ENCODE data around the gene BAZ2A. TPM values are rescaled to one million over a fixed set of nuclear protein-coding genes. Genes with fewer than 3 reads are reported as not detected.

The BAZ2A gene
- total RNA-seq, 1 experiment from 2014 or later = 106 TPM

DNA sequence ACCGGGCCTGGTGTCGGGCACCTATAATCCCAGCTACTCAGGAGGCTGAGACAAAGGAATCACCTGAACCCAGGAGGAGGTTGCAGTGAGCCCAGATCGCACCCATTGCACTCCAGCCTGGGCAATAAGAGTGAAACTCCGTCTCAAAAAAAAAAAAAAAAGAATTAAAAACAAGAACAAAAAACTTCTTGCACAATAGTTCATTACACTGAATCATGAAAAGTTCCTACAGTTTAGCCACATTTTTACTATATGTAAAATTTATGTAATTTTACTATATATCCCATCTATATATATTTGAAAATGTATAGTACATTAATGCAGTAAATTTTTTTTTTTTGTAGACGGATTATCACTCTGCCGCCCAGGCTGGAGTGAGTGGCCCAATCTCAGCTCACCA lies 11.1 kb upstream of the BAZ2A start:
- Histone ChIP-seq H2AFZ (ENCODE audit: low read depth, low read length, poor library complexity, severe bottlenecking) (no peak overlapping the region), H3K9me2 (ENCODE audit: insufficient read depth) (no peaks in the 10 kb centered on the region), H3K4me3 (replicated peaks in 1 of 2; ENCODE audit: low read depth in 1 of 2, low read length in 2 of 2) (no peak overlapping the region), H3K4me2 (ENCODE audit: low read length) (no peak overlapping the region), H3K36me3 (ENCODE audit: control insufficient read depth in 1 of 2, insufficient read depth in 2 of 2, low read length in 2 of 2) (peaks cover 57 to 58% of the 10 kb centered on the region in 2 experiments), H4K20me1 (ENCODE audit: insufficient read depth) (peaks cover 21% of the 10 kb centered on the region; the same call in 1 of the 2 replicates), H3K9me3 (ENCODE audit: control insufficient read depth in 1 of 2, insufficient read depth in 1 of 2, low read depth in 1 of 2, low read length in 2 of 2) (no peaks in the 10 kb centered on the region), H3K9ac (ENCODE audit: low read length) (no peak overlapping the region), H3K79me2 (ENCODE audit: insufficient read depth, low read length) (peaks cover 70% of the 10 kb centered on the region), H3K27me3 (ENCODE audit: insufficient read depth, low read length) (no peaks in the 10 kb centered on the region), H3K27ac (ENCODE audit: low read depth, low read length) (no peak overlapping the region), H3K4me1 (ENCODE audit: control insufficient read depth in 1 of 2, insufficient read depth in 2 of 2, low read length in 2 of 2) (peaks cover 13 to 38% of the 10 kb centered on the region in 2 experiments)
- intact Hi-C loops (cut with micrococcal nuclease) = no loop called here
- ChIA-PET CTCF (no interaction called here), RAD21 (ENCODE audit: low non-redundant PET in 1 of 2, low total read pairs in 2 of 2, uncharacterized antibody in 2 of 2, unreplicated experiment in 2 of 2) (no interaction called here), POLR2A (interaction anchor here (1.1 kb wide), 1 partner anchor 14 kb away, joined by 3 read pairs; no protein-coding TSS in a partner anchor)
- ATAC-seq (no peak), DNase-seq (ENCODE audit: low read depth, low spot score) (no peak)
- TF ChIP-seq RAD21 (IDR thresholded peaks at IDR 0.05; ENCODE audit: low read depth) (no peak), POLR2A (IDR thresholded peaks at IDR 0.05; ENCODE audit: borderline replicate concordance, extremely low read depth, insufficient read depth, insufficient read length) (no peak), ELF1 (IDR thresholded peaks at IDR 0.05; ENCODE audit: borderline replicate concordance, low read depth) (no peak), SP1 (IDR thresholded peaks at IDR 0.05; ENCODE audit: low read depth) (no peak), ZFX (IDR thresholded peaks at IDR 0.05) (no peak), EGR1 (IDR thresholded peaks at IDR 0.05; ENCODE audit: low read depth) (no peak), FOSL1 (IDR thresholded peaks at IDR 0.05; ENCODE audit: low read depth) (no peak), YY1 (IDR thresholded peaks at IDR 0.05; ENCODE audit: extremely low read depth, insufficient replicate concordance, low read depth, low read length) (no peak), EZH2phosphoT487 (IDR thresholded peaks at IDR 0.05; ENCODE audit: borderline replicate concordance) (no peak), CEBPB (IDR thresholded peaks at IDR 0.05; ENCODE audit: low read depth) (no peak), SRF (IDR thresholded peaks at IDR 0.05; ENCODE audit: low read depth) (no peak), TCF7L2 (IDR thresholded peaks at IDR 0.05; ENCODE audit: borderline replicate concordance, extremely low read depth, insufficient read depth, insufficient read length) (no peak)
- TF ChIP-seq, protein P1, sequence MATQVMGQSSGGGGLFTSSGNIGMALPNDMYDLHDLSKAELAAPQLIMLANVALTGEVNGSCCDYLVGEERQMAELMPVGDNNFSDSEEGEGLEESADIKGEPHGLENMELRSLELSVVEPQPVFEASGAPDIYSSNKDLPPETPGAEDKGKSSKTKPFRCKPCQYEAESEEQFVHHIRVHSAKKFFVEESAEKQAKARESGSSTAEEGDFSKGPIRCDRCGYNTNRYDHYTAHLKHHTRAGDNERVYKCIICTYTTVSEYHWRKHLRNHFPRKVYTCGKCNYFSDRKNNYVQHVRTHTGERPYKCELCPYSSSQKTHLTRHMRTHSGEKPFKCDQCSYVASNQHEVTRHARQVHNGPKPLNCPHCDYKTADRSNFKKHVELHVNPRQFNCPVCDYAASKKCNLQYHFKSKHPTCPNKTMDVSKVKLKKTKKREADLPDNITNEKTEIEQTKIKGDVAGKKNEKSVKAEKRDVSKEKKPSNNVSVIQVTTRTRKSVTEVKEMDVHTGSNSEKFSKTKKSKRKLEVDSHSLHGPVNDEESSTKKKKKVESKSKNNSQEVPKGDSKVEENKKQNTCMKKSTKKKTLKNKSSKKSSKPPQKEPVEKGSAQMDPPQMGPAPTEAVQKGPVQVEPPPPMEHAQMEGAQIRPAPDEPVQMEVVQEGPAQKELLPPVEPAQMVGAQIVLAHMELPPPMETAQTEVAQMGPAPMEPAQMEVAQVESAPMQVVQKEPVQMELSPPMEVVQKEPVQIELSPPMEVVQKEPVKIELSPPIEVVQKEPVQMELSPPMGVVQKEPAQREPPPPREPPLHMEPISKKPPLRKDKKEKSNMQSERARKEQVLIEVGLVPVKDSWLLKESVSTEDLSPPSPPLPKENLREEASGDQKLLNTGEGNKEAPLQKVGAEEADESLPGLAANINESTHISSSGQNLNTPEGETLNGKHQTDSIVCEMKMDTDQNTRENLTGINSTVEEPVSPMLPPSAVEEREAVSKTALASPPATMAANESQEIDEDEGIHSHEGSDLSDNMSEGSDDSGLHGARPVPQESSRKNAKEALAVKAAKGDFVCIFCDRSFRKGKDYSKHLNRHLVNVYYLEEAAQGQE (IDR thresholded peaks at IDR 0.05; ENCODE audit: low read depth) = no peak
- BruUV-seq (replicated peaks) = no TSS peak
